Stimulated activated CD8-positive, alpha-beta memory T cell treated with anti-CD3 and anti-CD28 coated beads, Interleukin-12 subunit alpha, Interleukin-12 subunit beta, amount 100 ng/mL, for 1 hour (primary cell): ENCODE data around the gene FPGS.
"Not testable (repeated sequence)": the region's sequence is repeated elsewhere in the genome, so short reads cannot be mapped to it uniquely, and the experiment has no call there.

Experiments used
- DNase-seq: peaks from one replicate; pipeline ENCODE4 v3.0.0-alpha.2; 2020; ENCODE audit warnings: low read depth

The FPGS gene

GRCh38 chr9:127838375-127839078 is 35.8 kb downstream of the FPGS start:
- no peak for DNase-seq

- DNase-seq: no peak
Measured at GRCh38 chr9:127841087-127841835, 38.6 kb downstream of the FPGS start.

DNA sequence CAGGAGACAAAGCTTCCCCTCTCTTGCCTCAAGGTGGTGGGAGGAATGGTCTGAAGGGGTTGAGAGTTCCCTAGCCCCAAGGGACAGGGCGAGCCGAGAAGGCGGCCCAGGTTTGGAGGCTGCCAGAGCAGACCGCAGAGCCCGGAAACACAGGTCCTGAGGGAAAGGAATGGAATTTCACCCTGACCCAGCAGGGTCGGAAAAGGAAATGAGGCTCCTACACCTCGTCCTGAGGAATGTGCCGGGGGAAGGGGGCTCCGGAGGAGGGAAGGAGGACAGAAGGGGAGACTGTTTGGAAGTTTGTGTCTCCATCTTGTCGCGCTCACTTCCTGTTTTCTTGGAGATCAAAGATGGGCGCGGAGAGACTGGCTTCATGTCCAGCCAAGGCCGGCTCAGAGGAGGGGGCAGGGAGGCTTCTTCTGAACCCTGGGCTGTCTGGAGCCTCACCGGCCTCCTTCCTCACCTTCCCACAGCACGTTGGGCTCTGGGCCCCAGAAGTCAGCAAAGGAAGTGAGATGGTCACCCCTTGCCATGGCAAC is 42.2 kb downstream of the FPGS start:
- DNase-seq: no peak

- DNase-seq: not testable (repeated sequence)
Measured at GRCh38 chr9:127845619-127846018, 42.9 kb downstream of the FPGS start.

- no peak for DNase-seq
Measured at GRCh38 chr9:127846443-127847177, 43.9 kb downstream of the FPGS start.

DNA sequence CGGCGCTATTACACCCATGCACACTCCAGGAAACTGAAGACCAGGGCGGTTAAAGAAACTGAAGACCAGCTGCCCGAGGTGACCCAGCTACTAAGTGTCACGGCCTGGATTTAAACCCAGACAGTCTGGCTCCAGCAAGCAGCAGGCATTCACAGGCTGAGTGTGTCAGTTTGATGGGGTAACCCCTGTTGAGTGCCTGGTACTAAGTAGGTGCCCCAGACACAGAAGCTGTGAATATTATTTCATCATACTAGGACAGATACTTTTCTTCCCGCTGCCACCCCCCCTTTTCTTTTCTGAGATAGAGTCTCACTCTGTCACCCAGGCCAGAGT is 44.5 kb downstream of the FPGS start:
- DNase-seq: no peak

DNA sequence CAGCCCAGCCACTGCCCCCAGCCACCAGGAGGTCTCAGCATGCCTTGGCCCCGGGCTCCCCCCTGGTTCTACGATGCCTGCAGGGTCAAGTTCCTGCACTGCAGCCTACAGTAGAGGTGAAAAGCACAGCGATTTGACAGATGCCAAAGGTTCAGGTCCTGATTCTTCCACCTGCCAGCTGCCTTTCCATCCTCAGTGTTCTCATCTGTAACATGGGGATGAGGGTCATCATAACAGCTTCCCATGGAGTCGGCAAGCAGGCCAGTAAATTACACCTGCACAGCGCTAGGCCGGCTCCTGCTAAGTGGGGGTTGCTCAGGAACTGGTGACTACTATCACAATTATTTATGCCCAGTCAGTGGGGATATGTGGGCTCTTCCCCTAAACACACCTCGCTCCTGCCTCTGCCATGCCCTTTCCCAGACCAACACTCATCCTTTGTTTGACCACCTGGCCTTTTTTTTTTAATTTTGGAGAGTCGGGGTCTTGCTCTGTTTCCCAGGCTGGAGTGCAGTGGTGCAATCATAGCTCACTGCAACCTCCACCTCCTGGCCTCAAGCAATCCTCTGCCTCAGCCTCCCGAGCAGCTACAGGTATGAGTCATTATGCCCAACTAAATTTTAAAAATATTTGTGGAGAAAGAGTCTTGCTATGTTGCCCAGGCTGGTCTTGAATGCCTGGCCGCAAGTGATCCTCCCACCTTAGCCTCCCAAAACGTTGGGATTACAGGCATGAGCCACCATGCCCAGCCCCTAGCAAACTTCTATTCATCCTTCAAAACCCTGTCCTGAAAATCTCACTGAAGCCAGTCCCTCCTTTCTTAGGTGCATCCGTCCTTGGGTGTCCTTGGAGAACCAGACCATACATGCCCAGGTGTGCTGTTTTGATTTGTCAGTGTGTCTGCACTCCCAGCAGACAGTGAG is 45.4 kb downstream of the FPGS start:
- no peak for DNase-seq

DNA sequence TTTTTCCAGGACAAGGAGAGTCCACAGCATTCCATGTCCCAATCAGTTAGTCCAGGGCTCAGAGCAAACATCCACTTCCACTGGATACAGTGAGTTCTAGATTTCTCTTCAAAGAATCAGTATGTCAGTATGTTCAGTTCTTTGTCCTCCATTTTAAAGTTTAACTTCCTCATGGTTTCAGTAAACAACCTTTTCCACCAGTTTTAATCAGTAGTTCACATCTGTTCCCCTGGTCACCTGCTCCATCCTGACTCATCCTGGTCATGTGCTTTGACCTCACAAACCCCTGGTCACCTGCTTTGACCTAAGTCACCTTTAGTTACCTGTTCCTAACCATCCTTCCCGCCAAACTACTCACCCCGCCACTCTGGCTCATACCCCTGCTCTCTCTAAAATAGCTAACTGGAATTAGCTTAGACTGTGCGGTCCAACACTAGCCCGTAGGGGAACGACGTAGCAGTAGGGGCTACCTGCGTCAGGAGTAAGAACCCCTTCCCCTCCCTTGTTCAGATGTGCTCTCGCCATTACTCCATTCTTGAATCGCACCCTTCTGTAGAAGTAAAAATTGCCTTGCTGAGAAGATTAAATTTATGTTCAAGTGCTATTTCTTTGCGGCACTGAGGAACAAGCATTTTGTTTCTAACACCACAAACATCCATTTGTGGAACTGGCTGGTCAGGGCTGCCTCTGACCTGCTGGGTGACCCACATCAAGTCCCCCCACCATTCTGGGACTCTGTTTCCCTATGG is 46.2 kb downstream of the FPGS start:
- DNase-seq: no peak

DNA sequence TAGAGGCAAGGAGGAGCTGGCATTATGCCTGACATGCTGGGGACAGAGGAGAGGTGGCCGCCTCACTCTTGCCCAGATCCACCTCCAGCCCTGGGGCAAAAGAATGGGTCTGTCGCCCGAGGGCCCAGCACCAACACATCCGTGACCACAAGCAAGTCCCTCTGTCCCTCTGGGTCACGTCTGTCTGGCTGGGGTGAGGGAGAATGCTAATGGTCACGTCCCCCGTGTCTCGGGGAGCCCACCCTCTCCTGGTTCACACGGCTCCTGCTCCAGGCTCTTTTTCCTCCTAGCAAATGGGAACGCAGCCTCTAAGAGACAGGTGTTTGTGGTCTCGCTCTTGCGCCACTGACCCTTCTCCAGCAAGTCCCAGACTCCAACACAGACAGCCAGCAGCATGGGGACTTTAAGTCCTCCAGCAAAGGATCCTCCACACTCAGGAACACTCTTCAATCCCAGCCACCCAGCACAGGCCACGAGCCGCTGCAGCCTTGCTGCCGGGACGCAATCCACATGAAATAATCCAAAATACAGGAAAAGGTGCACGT is 47.7 kb downstream of the FPGS start:
- no peak for DNase-seq

DNA sequence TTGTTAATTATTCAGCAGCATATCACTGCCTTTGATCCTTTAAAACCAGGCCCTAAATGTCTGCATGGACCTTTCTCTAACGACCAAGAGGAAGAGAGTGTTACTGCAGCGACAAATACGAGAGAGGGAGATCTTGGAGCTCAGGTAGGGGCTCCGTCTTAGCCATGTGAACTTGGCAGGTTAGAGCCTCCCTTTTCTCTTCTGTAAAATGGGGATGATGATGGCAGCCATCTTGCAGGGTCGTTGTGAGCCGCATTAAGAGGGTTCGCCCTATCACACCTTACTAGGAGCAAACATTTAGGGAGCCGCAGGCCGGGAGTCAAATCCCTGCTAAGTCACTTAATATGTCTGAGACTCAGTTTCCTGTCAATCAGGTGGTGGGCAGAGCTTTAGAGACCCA is 50.1 kb downstream of the FPGS start:
- DNase-seq: no peak

DNA sequence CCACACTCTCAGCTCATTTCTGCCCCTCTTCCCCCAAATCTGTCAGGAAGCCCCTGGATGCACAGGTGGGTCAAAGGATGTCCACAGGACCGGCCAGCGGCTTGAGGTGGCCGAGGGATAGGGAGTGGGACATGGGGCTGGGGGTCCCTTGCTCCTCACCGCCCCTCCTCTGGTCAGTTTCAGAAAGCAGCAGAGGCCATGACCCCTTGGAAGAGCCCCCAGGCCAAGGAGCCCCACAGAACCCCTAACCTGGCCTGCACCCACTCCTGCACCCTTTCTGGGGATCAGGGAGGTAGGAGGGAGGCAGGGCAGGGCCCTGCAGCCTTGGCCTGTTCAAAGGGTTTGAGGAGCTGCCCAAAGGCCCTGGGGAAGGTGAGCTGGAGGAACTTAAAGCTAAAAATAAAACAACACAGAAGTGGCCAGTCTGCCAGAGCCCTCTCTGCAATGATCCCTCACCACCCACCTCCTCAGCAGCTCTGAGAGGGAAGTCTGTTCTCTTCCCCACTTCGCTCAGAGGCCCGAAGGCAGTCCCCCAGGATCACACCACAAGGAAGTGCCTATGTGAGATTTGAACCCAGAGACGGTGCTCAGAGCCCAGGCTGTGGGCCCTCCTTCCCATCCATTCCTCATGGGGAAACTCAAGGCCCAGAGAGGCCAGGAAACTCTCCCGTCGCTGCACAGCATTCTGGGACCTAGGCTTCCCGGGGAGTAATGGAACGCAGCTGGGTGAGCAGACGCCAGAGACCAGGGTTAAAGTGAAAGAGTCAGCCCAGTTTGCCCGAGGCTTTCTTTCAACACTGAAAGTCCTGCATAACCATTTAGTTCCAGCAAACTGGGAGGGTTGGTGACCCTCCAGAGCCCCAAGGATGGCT is 50.9 kb downstream of the FPGS start:
- no peak for DNase-seq

GRCh38 chr9:127854184-127854806 is 51.6 kb downstream of the FPGS start, which contains the start of gene ENG:
Gene ENG (minus strand): TSS chr9:127854658. CDS start chr9:127854355, 303 bp downstream.
- no peak for DNase-seq

- no peak for DNase-seq
Measured at GRCh38 chr9:127854960-127855359, 52.3 kb downstream of the FPGS start.

DNA sequence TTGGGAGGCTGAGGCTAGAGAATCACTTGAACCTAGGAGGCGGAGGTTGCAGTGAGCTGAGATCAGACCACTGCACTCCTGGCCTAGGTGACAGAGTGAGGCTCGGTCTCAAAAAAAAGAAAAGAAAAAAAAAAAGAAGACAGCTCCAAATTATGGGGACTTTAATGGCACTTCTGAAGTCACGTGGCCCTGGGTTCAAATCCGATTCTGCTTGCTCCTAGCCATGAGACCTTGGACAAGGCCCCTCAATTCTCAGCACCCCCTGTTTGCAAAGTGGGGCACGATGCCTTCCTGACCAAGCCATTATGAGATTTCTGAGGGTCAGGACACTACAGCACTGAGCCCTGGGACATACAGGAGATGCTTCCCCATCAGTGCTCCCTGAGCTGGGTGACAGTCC is 52.8 kb downstream of the FPGS start:
- no peak for DNase-seq

DNA sequence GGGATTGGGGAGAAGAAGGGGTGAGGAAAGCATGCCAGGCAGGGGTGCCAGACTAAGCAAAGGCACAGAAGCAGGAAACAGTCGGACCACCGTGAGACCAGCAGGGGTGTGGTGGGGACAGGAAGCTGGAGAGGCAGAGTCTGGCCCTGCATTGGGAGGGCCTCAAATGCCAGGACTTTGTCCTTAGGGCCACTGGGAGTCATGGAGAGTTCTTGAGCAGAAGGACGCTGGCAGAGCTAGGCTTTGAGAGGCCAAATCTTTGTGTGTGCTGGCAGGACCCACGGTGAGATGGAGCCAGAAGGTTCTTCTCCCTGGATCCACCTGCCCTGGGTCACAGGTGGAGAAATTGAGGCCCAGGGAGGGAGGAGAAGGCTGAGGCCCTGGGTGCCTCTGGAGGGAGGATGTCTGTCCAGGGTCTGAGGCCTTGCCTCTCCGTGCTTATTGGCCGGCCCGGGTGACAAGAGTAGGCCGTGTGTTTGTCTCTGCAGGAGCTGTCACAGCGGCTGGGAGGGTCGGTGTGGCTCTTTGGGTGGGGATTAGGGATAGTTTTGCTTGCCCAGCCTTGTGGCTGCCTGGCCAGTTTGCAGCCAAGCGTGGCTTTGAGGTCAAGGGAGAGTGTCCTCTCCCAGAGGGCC is 53.5 kb downstream of the FPGS start:
- DNase-seq: no peak

DNA sequence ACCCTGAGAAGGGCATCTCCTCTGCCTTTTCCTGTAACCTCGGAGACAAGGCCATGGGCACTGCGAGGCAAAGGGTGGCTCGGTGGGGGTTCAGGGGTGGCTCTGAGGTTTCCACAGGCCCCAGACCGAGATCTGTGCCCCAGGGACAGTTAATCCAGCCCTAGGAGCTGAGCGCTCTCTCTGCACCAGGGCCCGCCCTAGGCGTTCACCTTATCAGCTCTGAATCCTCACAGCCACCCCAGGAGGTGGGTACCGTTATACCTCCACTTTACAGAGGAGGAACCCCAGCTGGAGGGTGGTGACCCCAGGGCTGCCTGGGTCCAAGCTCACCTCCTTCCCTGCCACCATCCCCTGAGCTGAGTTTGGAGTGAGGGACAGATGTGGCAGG is 54.0 kb downstream of the FPGS start:
- DNase-seq: no peak

- no peak for DNase-seq
Measured at GRCh38 chr9:127857278-127857677, 54.6 kb downstream of the FPGS start.

- DNase-seq: no peak
Measured at GRCh38 chr9:127858041-127858512, 55.4 kb downstream of the FPGS start.

DNA sequence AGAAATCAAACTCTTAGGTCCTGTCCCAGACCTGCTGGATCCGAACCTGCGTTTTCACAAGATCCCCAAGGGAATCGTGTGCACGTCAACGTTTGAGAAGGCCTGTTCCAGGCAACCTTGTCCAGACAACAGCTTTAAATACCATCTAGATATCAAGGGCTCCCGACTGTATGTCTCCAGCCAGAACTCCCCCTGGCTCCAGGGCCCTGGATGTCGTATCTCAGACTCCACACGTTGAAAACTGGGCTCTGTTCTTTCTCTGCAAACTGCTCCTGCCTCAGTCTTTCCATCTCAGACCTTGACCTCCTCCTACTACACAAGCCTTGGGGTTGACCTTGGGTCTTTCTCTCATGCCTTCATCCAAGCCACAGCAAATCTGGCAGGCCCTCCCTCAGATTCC is 57.6 kb downstream of the FPGS start:
- no peak for DNase-seq
